HCT116 (cell line): ENCODE results near the gene UBE2M. TPM values are rescaled to one million over a fixed set of nuclear protein-coding genes. Genes with fewer than 3 reads are reported as not detected.
A peak's percentile ranks its signal among the peaks of the same experiment; 100 is the strongest.
"Not testable (repeated sequence)": the region's sequence is repeated elsewhere in the genome, so short reads cannot be mapped to it uniquely, and the experiment has no call there.

Experiments
- ATAC-seq: fragments of 200-7000 bp; cut with Tn5 transposase; 2 replicates; pipeline ENCODE4 v1.9.1; 2020; ENCODE audit warnings: mild to moderate bottlenecking, moderate library complexity
- BruUV-seq: library from RNA; stranded (reverse); fragments of 400-500 nt; replicated peaks from 2 replicates; lab custom pipeline; 2021; lab: Mats Ljungman, UMichigan
- CTCF ChIA-PET: fragments of 300-600 bp; sonication (Branson Sonifier 250); formaldehyde crosslinking; loops from one replicate; lab custom pipeline; 2021; ENCODE audit warnings: antibody characterized with exemption; lab: Charles Lee
- POLR2A ChIA-PET: fragments of 300-600, 350-600 bp; sonication (Branson Sonifier 250); formaldehyde crosslinking; loops from one replicate; lab custom pipeline; 2021; ENCODE audit warnings: antibody characterized with exemption; lab: Charles Lee
- RAD21 ChIA-PET, 2 experiments: fragments of 300-600 bp; sonication (Branson Sonifier 250); formaldehyde crosslinking; loops; one replicate each; lab custom pipeline; 2023; ENCODE audit warnings: low total read pairs in 2 of 2; ENCODE audit not compliant: uncharacterized antibody in 2 of 2, unreplicated experiment in 2 of 2, low non-redundant PET in 1 of 2; lab: Charles Lee
- DNase-seq: peaks from one replicate; pipeline ENCODE4 v3.0.0-alpha.2; 2010; ENCODE audit warnings: low read depth, low spot score
- H2AFZ ChIP-seq: fragments of 200-600 bp; shearing (Covaris generic), sonication (generic); 2 replicates; pipeline ENCODE4 v1.6.1; 2017; ENCODE audit warnings: low read depth, mixed run types, mixed read lengths, antibody characterized with exemption, low read length; ENCODE audit not compliant: poor library complexity, severe bottlenecking
- H3K27ac ChIP-seq: 2 replicates; pipeline ENCODE4 v1.5.1; 2012; ENCODE audit warnings: low read depth, low read length
- H3K27me3 ChIP-seq: fragments of 200-600 bp; sonication (generic); 2 replicates; pipeline ENCODE4 v1.6.1; 2016; ENCODE audit warnings: mixed run types, low read length, mixed read lengths; ENCODE audit not compliant: insufficient read depth
- H3K36me3 ChIP-seq, 2 experiments: fragments of 200-500 bp in 1 of 2; fragments of 200-600 bp in 1 of 2; sonication (Bioruptor generic) in 1 of 2; sonication (generic) in 1 of 2; 2 replicates each; pipeline versions ENCODE4 v1.5.1 to v1.6.1; 2014 to 2016; ENCODE audit warnings: low read length in 2 of 2, inconsistent platforms in 1 of 2, mixed read lengths in 1 of 2, mixed run types in 1 of 2; ENCODE audit not compliant: insufficient read depth in 2 of 2, control insufficient read depth in 1 of 2
- H3K4me1 ChIP-seq, 2 experiments: fragments of 200-600 bp in 1 of 2; sonication (generic) in 1 of 2; 2 replicates each; pipeline versions ENCODE4 v1.5.1 to v1.6.1; 2012 to 2017; ENCODE audit warnings: low read length in 2 of 2, inconsistent platforms in 1 of 2, mild to moderate bottlenecking in 1 of 2, mixed read lengths in 1 of 2, mixed run types in 1 of 2, moderate library complexity in 1 of 2; ENCODE audit not compliant: insufficient read depth in 2 of 2, control insufficient read depth in 1 of 2
- H3K4me2 ChIP-seq: fragments of 200-600 bp; sonication (generic); 2 replicates; pipeline ENCODE4 v1.6.1; 2017; ENCODE audit warnings: mixed run types, low read length, mixed read lengths
- H3K4me3 ChIP-seq, 2 experiments: fragments of 200-600 bp in 1 of 2; sonication (generic) in 1 of 2; replicated peaks in 1 of 2; 2 replicates each; pipeline ENCODE4 v1.5.1; 2011 to 2016; ENCODE audit warnings: low read length in 2 of 2, control low read depth in 1 of 2, low read depth in 1 of 2, mild to moderate bottlenecking in 1 of 2, mixed read lengths in 1 of 2, mixed run types in 1 of 2
- H3K79me2 ChIP-seq: fragments of 200-600 bp; sonication (generic); 2 replicates; pipeline ENCODE4 v1.6.1; 2017; ENCODE audit warnings: mild to moderate bottlenecking, mixed run types, low read length, moderate library complexity, mixed read lengths; ENCODE audit not compliant: insufficient read depth
- H3K9ac ChIP-seq: fragments of 200-600 bp; sonication (generic); 2 replicates; pipeline ENCODE4 v1.6.1; 2016; ENCODE audit warnings: low read length, mixed read lengths
- H3K9me2 ChIP-seq: fragments of 200-600 bp; sonication (generic), shearing (Covaris generic); 2 replicates; pipeline ENCODE4 v1.6.1; 2017; ENCODE audit warnings: mixed run types, mild to moderate bottlenecking, moderate library complexity; ENCODE audit not compliant: insufficient read depth
- H3K9me3 ChIP-seq, 2 experiments: fragments of 200-500 bp in 1 of 2; fragments of 200-600 bp in 1 of 2; sonication (Bioruptor generic) in 1 of 2; sonication (generic) in 1 of 2; 2 replicates each; pipeline ENCODE4 v1.6.1; 2014 to 2017; ENCODE audit warnings: low read length in 2 of 2, mixed read lengths in 2 of 2, inconsistent platforms in 1 of 2, low read depth in 1 of 2, mild to moderate bottlenecking in 1 of 2, mixed run types in 1 of 2, moderate library complexity in 1 of 2; ENCODE audit not compliant: control insufficient read depth in 1 of 2, insufficient read depth in 1 of 2
- H4K20me1 ChIP-seq: fragments of 200-600 bp; sonication (generic), shearing (Covaris generic); 2 replicates; pipeline ENCODE4 v1.6.1; 2017; ENCODE audit warnings: mixed run types, mild to moderate bottlenecking, moderate library complexity; ENCODE audit not compliant: insufficient read depth
- EZH2 ChIP-seq: fragments of 200-600 bp; sonication (generic); IDR thresholded peaks from 2 replicates; pipeline ENCODE4 v1.6.1; 2017; ENCODE audit warnings: antibody characterized with exemption, mixed run types
- JUND ChIP-seq: IDR thresholded peaks from 2 replicates; pipeline ENCODE4 v1.6.1; 2012
- POLR2A ChIP-seq: IDR thresholded peaks from 2 replicates; pipeline ENCODE4 v1.7.0; 2011; ENCODE audit warnings: borderline replicate concordance; ENCODE audit not compliant: insufficient read depth, insufficient read length; ENCODE audit errors: extremely low read depth
- RAD21 ChIP-seq: IDR thresholded peaks from 2 replicates; pipeline ENCODE4 v1.6.1; 2012; ENCODE audit warnings: low read depth, mild to moderate bottlenecking
- SIN3A ChIP-seq: IDR thresholded peaks from 2 replicates; pipeline ENCODE4 v1.6.1; 2012; ENCODE audit warnings: low read depth
- ZNF274 ChIP-seq: fragments of 200-500 bp; sonication (Bioruptor generic); IDR thresholded peaks from 2 replicates; pipeline ENCODE4 v1.6.1; 2014; ENCODE audit warnings: mild to moderate bottlenecking, low read depth, low read length, inconsistent platforms
- intact Hi-C: fragments of 100-400 bp; cut with micrococcal nuclease; formaldehyde crosslinking; loops from 2 replicates; pipeline ENCODE4 v1.10.0; 2022
- total RNA-seq: library from RNA; stranded (reverse); gene quantifications from one replicate; pipeline ENCODE4 v1.2.1, GENCODE V29; 2021; ENCODE audit not compliant: unreplicated experiment
- TF ChIP-seq, protein P1 (sequence below), 3 experiments: fragments of 200-600 bp in 1 of 3; sonication (generic) in 1 of 3; IDR thresholded peaks in 2 of 3; conservative IDR thresholded peaks in 1 of 3; 2 replicates each; pipeline ENCODE4 v1.5.1; 2012 to 2017; ENCODE audit warnings: low read depth in 2 of 3, low read length in 2 of 3, antibody characterized with exemption in 1 of 3, borderline replicate concordance in 1 of 3, control low read depth in 1 of 3, mild to moderate bottlenecking in 1 of 3, mixed read lengths in 1 of 3, mixed run types in 1 of 3, moderate library complexity in 1 of 3; ENCODE audit not compliant: insufficient read depth in 1 of 3

Gene UBE2M
- total RNA-seq, 1 experiment from 2014 or later: 120 TPM

GRCh38 chr19:58606251-58606896 lies 48.0 kb upstream of the UBE2M start:
- DNase-seq, POLR2A ChIA-PET: not testable (repeated sequence)

DNA sequence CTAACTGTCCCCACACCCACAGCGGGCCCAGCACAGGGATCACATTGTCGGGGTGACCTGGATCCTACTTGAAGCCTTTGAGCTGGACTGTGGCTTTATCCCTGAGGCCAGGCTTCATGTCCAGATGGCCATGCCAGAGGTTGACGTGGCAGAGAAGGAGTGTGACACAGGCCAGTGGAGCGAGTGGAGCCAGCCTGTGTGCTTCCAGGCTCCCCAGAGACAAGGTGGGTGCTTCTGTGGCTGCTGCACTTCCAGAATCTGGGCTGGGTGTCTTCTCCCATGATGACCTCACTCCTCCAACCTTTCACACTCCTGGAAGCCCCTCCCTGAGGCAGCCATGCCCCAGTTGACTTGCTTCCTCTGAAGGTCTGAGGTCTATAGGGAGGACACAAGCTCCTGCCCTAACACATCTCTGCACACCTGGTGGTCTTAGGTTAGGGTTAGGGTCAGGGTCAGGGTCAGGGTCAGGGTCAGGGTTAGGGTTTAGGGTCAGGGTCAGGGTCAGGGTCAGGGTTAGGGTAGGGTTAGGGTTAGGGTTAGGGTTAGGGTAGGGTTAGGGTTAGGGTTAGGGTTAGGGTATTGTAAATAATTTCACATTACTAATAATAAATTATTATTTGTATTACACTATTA lies 27.8 kb upstream of the UBE2M start:
- H4K20me1 ChIP-seq: no peaks in the 10 kb centered on the region
- no peaks in the 10 kb centered on the region for H3K27me3 ChIP-seq
- no peak overlapping the region for H2AFZ ChIP-seq
- H3K4me2 ChIP-seq: no peak overlapping the region
- ChIA-PET CTCF (no interaction called here), RAD21 (no interaction called here), POLR2A (no interaction called here)
- no peak for DNase-seq
- H3K4me3 ChIP-seq: no peak overlapping the region
- peaks cover 0 to 4% of the 10 kb centered on the region in 2 experiments; a peak in 2 of 4 replicates for H3K36me3 ChIP-seq
- no peaks in the 10 kb centered on the region for H3K9me3 ChIP-seq
- TF ChIP-seq SIN3A: no peak
- no peak for TF ChIP-seq RAD21
- no peak for TF ChIP-seq JUND
- TF ChIP-seq ZNF274: no peak
- TF ChIP-seq EZH2: no peak
- TF ChIP-seq POLR2A: no peak
- intact Hi-C loops: no loop called here
- no peaks in the 10 kb centered on the region for H3K79me2 ChIP-seq
- BruUV-seq: no TSS peak
- ATAC-seq: no peak
- no peak overlapping the region for H3K9ac ChIP-seq
- no peak overlapping the region for H3K27ac ChIP-seq
- peaks cover 0 to 3% of the 10 kb centered on the region in 2 experiments; a peak in 1 of 4 replicates for H3K4me1 ChIP-seq
- no peaks in the 10 kb centered on the region for H3K9me2 ChIP-seq

More at GRCh38 chr19:58606251-58606896, 48.0 kb upstream of the UBE2M start:
- H3K9ac ChIP-seq, BruUV-seq, CTCF ChIA-PET, H3K4me1 ChIP-seq, H3K4me2 ChIP-seq, H3K9me2 ChIP-seq, RAD21 ChIA-PET, H3K79me2 ChIP-seq, H2AFZ ChIP-seq, H3K27ac ChIP-seq, H3K36me3 ChIP-seq, intact Hi-C loops, ATAC-seq, H3K9me3 ChIP-seq, H3K4me3 ChIP-seq, H4K20me1 ChIP-seq, H3K27me3 ChIP-seq: not testable (repeated sequence)
- TF ChIP-seq, protein P1, sequence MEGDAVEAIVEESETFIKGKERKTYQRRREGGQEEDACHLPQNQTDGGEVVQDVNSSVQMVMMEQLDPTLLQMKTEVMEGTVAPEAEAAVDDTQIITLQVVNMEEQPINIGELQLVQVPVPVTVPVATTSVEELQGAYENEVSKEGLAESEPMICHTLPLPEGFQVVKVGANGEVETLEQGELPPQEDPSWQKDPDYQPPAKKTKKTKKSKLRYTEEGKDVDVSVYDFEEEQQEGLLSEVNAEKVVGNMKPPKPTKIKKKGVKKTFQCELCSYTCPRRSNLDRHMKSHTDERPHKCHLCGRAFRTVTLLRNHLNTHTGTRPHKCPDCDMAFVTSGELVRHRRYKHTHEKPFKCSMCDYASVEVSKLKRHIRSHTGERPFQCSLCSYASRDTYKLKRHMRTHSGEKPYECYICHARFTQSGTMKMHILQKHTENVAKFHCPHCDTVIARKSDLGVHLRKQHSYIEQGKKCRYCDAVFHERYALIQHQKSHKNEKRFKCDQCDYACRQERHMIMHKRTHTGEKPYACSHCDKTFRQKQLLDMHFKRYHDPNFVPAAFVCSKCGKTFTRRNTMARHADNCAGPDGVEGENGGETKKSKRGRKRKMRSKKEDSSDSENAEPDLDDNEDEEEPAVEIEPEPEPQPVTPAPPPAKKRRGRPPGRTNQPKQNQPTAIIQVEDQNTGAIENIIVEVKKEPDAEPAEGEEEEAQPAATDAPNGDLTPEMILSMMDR (IDR thresholded peaks at IDR 0.05 in 2 of 3, conservative IDR thresholded peaks at IDR 0.05 in 1 of 3; ENCODE audit: borderline replicate concordance in 1 of 3, insufficient read depth in 1 of 3, low read depth in 2 of 3, low read length in 2 of 3): peak; percentile 24 to 43 (median 39); a peak in 4 of 6 replicates
